Activated gamma-delta T cell treated with Interleukin-2 at 50 U/mL for 16 hours (primary cell): ENCODE measurements around the gene SHC1.
"Not testable (repeated sequence)": the region's sequence is repeated elsewhere in the genome, so short reads cannot be mapped to it uniquely, and the experiment has no call there.

Source experiments
- DNase-seq: peaks from one replicate; pipeline ENCODE4 v3.0.0-alpha.2; 2020

Gene SHC1

GRCh38 chr1:155007251-155007828, 36.8 kb upstream of the SHC1 start:
- no peak for DNase-seq

GRCh38 chr1:155006601-155007101, 36.1 kb upstream of the SHC1 start:
- no peak for DNase-seq

GRCh38 chr1:155005076-155006011, 34.8 kb upstream of the SHC1 start:
- DNase-seq = no peak

- DNase-seq = no peak
Observed at GRCh38 chr1:155004352-155005075, 34.0 kb upstream of the SHC1 start.

GRCh38 chr1:155003766-155004351, 33.3 kb upstream of the SHC1 start:
- no peak for DNase-seq

GRCh38 chr1:155003227-155003765, 32.7 kb upstream of the SHC1 start:
- no peak for DNase-seq

GRCh38 chr1:155002464-155003226, 32.1 kb upstream of the SHC1 start, which contains the start of gene ZBTB7B:
Gene ZBTB7B, plus strand, starts transcription at chr1:155002802. Its CDS starts 11,859 bp downstream, at chr1:155014661.
- DNase-seq = no peak

GRCh38 chr1:155001675-155002463, 31.3 kb upstream of the SHC1 start:
- peak; percentile 98 for DNase-seq

GRCh38 chr1:155001425-155001674, 30.8 kb upstream of the SHC1 start:
- no peak for DNase-seq

GRCh38 chr1:155000726-155001424, 30.3 kb upstream of the SHC1 start:
- DNase-seq = peak; percentile 66

GRCh38 chr1:155000411-155000725, 29.8 kb upstream of the SHC1 start:
- no peak for DNase-seq

GRCh38 chr1:154999571-155000410, 29.2 kb upstream of the SHC1 start:
- no peak for DNase-seq

GRCh38 chr1:154998818-154999570, 28.4 kb upstream of the SHC1 start:
- DNase-seq = peak; percentile 57

GRCh38 chr1:154998201-154998780, 27.7 kb upstream of the SHC1 start:
- DNase-seq = no peak

GRCh38 chr1:154996966-154997701, 26.6 kb upstream of the SHC1 start:
- no peak for DNase-seq

GRCh38 chr1:154995301-154995983, 24.9 kb upstream of the SHC1 start:
- not testable (repeated sequence) for DNase-seq

- no peak for DNase-seq
Observed at GRCh38 chr1:154994591-154994990, 24.0 kb upstream of the SHC1 start.

GRCh38 chr1:154994269-154994587, 23.7 kb upstream of the SHC1 start:
- no peak for DNase-seq
